D721Med (cell line): ENCODE measurements around the gene EMCN.

Experiments used
- DNase-seq: peaks from one replicate; pipeline ENCODE4 v3.0.0; 2011; ENCODE audit warnings: low spot score; ENCODE audit not compliant: insufficient read length
- FAIRE-seq: peaks from 2 replicates; lab custom pipeline; 2011; peaks lifted over from hg19 to GRCh38; lab: Jason Lieb, UNC
- TF ChIP-seq, protein P1 (sequence below): IDR thresholded peaks from 2 replicates; pipeline ENCODE4 v1.5.1; 2012; ENCODE audit warnings: mild to moderate bottlenecking, control low read depth; ENCODE audit not compliant: insufficient read depth; ENCODE audit errors: missing control alignments

The EMCN gene

DNA sequence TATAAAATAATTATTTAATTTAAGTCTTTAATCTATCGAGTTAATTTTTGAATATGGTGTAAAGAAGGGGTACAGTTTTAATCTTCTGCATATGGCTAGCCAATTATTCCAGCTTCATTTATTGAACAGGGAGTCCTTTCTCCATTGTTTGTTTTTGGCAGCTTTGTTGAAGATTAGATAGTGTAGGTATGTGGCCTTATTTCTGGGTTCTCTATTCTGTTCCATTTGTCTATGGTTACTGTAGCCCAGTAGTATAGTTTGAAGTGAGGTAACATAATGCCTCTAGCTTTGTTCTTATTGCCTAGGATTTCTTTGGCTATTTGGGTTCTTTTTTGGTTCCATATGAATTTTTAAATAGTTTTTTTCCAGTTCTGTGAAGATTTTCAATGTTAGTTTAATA, 48.3 kb downstream of the EMCN start:
- FAIRE-seq (no peak), DNase-seq (no peak)
- TF ChIP-seq, protein P1, sequence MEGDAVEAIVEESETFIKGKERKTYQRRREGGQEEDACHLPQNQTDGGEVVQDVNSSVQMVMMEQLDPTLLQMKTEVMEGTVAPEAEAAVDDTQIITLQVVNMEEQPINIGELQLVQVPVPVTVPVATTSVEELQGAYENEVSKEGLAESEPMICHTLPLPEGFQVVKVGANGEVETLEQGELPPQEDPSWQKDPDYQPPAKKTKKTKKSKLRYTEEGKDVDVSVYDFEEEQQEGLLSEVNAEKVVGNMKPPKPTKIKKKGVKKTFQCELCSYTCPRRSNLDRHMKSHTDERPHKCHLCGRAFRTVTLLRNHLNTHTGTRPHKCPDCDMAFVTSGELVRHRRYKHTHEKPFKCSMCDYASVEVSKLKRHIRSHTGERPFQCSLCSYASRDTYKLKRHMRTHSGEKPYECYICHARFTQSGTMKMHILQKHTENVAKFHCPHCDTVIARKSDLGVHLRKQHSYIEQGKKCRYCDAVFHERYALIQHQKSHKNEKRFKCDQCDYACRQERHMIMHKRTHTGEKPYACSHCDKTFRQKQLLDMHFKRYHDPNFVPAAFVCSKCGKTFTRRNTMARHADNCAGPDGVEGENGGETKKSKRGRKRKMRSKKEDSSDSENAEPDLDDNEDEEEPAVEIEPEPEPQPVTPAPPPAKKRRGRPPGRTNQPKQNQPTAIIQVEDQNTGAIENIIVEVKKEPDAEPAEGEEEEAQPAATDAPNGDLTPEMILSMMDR, result no peak

DNA sequence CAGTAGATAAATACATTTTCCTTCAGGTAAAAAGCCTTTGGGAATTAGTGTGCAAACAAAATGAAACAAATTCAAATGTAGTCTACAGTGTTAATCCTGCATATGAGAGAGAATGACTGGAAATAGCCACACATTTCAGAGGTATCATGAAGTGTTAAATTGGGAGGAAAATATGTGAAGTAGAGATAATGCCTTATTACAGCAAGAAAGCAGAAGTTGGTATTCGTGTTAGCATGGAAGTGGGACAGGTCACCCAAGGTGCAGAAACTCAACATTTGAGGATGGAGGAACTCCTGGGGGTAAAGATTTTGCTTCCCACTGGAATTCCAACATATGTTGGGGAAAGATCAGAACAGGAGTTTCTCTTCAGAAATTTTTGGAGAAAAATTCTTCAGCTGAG, 51.3 kb downstream of the EMCN start:
- FAIRE-seq (no peak), DNase-seq (no peak)
- TF ChIP-seq, protein P1, result no peak

DNA sequence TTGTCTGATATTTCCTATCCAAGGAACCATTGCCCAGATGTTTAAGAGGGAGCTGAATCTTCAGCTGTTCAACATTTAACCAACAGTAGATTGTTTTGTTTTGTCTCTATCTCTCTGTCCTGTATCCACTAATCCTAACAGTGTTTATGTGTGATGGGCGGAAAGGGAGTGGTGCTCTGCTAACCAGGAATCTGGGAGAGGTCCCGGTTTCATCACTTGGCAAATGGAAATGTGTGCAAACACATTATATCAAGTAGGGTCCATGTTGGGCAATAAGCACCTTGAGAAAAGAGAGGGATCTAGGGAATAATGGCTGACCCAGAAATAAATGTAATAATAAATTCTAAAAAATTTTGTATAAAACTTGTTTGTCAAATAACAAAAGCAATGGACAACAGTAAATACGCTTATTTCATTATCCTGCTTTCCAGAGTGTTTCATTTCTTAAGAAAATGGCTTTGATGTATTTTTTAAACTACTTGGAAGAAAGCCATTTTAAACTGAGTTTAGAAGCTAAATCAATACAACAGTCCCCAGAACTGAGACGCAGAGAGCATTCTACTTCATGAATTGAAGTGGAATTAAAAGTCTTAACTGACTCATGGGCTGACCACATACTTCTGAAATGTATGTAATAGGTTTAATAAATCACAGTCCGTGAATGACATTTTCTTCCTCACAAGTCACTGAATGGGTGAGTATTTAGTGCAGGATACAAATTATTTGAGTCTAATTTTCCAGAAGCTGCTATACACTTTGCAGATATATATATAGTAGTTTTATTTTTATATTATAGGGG, 55.8 kb downstream of the EMCN start:
- TF ChIP-seq, protein P1, result no peak
- DNase-seq, result no peak
- FAIRE-seq, result no peak

DNA sequence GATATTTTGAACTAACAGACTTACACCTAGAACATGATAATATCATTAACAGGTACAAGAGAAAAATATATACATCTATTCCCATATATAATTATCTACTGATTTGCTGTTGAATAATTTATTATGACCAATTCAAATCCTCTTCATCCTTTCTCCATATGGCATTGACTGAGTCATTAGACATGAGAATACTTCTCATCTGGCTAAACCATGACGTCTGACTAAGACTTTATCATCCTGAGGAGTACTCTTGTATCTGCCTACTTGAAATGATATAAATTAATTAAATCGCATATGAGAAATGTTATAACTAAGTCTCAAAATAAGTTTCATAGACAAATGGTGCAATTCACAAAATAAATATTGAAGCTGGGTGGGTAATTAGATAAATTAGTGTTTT, 67.4 kb downstream of the EMCN start:
- no peak for FAIRE-seq
- TF ChIP-seq, protein P1, result no peak
- DNase-seq, result no peak

DNA sequence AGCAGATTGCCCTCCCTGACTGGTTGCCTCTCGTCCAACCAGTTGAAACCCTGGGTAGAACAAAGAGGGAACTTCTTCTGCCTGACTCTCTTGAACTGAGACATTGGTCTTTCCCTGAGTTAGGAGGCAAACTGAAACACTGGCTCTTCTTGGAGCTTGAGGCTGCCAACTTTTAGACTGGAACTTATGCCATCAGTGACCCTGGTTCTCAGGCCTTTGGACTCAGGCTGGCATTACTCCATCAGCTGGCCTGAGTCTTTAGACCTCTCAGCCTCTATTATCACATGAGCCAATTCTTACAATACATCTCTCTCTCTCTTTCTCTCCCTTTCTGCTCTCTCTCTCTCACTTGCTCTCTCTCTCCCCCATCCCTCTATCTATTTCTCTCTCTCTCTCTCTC, 86.4 kb downstream of the EMCN start:
- no peak for FAIRE-seq
- no peak for DNase-seq
- TF ChIP-seq, protein P1, result no peak

DNA sequence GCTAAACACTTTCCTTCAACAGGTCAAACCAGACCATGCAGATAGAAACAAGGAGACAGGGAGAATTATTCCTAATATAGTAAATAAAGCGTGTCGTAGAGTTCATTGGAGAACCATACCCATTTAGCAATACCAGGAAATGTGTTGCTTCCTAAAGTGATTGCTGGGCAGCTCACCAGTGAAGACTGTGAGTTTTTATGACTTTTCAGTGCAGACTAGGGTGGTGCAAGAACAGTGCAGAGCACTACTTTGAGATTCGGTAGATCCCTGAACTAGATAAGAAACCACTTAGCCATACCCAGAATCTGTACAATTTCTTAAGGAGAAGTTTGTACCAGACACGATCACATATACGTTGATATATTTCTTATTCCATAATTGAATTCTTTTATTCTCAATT, 87.4 kb downstream of the EMCN start:
- TF ChIP-seq, protein P1, result no peak
- DNase-seq (no peak), FAIRE-seq (no peak)

DNA sequence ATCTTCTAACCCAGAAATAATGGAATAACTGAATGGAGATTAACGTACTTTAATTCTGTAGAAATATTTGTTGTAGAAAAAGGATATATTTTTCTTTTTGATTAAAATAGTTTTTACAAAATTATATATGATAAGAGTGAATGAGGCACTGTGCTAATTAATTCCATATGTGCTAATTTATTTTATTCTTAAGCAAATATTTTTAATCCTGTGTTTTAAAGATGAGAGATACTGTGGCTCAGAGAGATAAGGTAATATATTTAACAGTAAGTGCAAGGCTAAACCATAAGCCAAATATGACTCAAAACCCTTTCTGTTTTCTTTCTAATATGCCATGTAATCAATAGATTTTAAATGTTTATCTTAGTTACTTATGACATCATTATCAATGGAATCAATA, 88.2 kb downstream of the EMCN start:
- FAIRE-seq, result no peak
- TF ChIP-seq, protein P1, result no peak

More for the DNA sequence above, 88.2 kb downstream of the EMCN start:
- no peak for DNase-seq
